DOHH2 (cell line): ENCODE results near the gene PHACTR1.

ENCODE experiments used
- H3F3A ChIP-seq: fragments of 200-600 bp; sonication (generic), shearing (Covaris generic); 2 replicates; pipeline ENCODE4 v1.6.0; 2016; ENCODE audit warnings: antibody characterized with exemption, mild to moderate bottlenecking; ENCODE audit not compliant: control insufficient read depth, insufficient read depth
- H3K27ac ChIP-seq: fragments of 200-600 bp; sonication (generic); 2 replicates; pipeline ENCODE4 v1.5.1; 2014; ENCODE audit warnings: low read depth, mild to moderate bottlenecking, low read length, moderate library complexity
- H3K27me3 ChIP-seq: fragments of 200-600 bp; sonication (generic); 2 replicates; pipeline ENCODE4 v1.6.1; 2014; ENCODE audit warnings: mild to moderate bottlenecking, low read length, mixed read lengths; ENCODE audit not compliant: control insufficient read depth
- H3K36me3 ChIP-seq: fragments of 200-600 bp; sonication (generic); 2 replicates; pipeline ENCODE4 v1.6.1; 2014; ENCODE audit warnings: mild to moderate bottlenecking, low read length, moderate library complexity, mixed read lengths; ENCODE audit not compliant: control insufficient read depth
- H3K4me1 ChIP-seq: fragments of 200-600 bp; sonication (generic); 2 replicates; pipeline ENCODE4 v1.6.1; 2014; ENCODE audit warnings: mild to moderate bottlenecking, low read length, mixed read lengths; ENCODE audit not compliant: control insufficient read depth
- H3K4me2 ChIP-seq: fragments of 200-600 bp; sonication (generic); 2 replicates; pipeline ENCODE4 v1.6.0; 2014; ENCODE audit warnings: mild to moderate bottlenecking, low read length, moderate library complexity
- H3K4me3 ChIP-seq: fragments of 200-600 bp; sonication (generic); 2 replicates; pipeline ENCODE4 v1.5.1; 2014; ENCODE audit warnings: mild to moderate bottlenecking, low read length, mixed read lengths
- H3K79me2 ChIP-seq: fragments of 200-600 bp; sonication (generic); 2 replicates; pipeline ENCODE4 v1.6.1; 2014; ENCODE audit warnings: mild to moderate bottlenecking, low read length, mixed read lengths; ENCODE audit not compliant: control insufficient read depth
- H3K9me2 ChIP-seq: fragments of 200-600 bp; sonication (generic); replicated peaks from 2 replicates; pipeline ENCODE4 v1.6.1; 2014; ENCODE audit warnings: mild to moderate bottlenecking, low read length, mixed read lengths; ENCODE audit not compliant: control insufficient read depth
- H3K9me3 ChIP-seq: fragments of 200-600 bp; sonication (generic); 2 replicates; pipeline ENCODE4 v1.6.1; 2014; ENCODE audit warnings: antibody characterized with exemption, low read length, mixed read lengths; ENCODE audit not compliant: control insufficient read depth, insufficient read depth
- H4K20me1 ChIP-seq: fragments of 200-600 bp; sonication (generic); 2 replicates; pipeline ENCODE4 v1.6.0; 2014; ENCODE audit warnings: low read depth, mild to moderate bottlenecking, antibody characterized with exemption, low read length, moderate library complexity; ENCODE audit not compliant: control insufficient read depth, insufficient read depth
- CTCF ChIP-seq: fragments of 200-600 bp; sonication (generic); IDR thresholded peaks from one replicate; pipeline ENCODE4 v1.5.1; 2014; ENCODE audit warnings: antibody characterized with exemption, mild to moderate bottlenecking, low read depth, low read length; ENCODE audit not compliant: poor library complexity, severe bottlenecking
- EZH2phosphoT487 ChIP-seq: fragments of 200-600 bp; sonication (generic); IDR thresholded peaks from 2 replicates; pipeline ENCODE4 v1.6.1; 2017; ENCODE audit warnings: borderline replicate concordance, mild to moderate bottlenecking, antibody characterized with exemption, low read length, moderate library complexity, mixed read lengths

Gene PHACTR1

DNA sequence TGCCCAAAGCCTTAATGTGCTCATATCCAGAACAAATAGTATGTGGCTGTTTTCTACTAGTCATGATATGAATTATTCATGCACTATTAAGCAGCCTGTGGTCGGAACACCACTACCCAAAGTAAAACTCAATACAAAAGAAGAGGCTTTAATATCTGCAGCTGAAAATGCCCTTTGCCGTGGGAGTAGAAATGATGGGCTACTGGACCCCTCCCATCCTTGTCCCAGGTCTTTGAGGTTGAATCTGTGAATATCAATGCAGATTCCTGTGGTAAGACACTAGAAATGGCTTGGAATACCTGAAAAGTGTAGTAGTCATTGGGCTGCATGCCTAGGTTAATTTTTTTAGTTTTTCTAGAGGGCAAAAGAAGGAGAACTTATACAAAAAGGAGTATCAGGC lies 308.0 kb downstream of the PHACTR1 start:
- peaks cover 11% of the 10 kb centered on the region; the same call in 1 of the 2 replicates for H3K27me3 ChIP-seq
- H4K20me1 ChIP-seq = no peaks in the 10 kb centered on the region
- H3K4me2 ChIP-seq = no peak overlapping the region
- no peaks in the 10 kb centered on the region for H3K79me2 ChIP-seq
- no peak overlapping the region for H3K27ac ChIP-seq
- no peaks in the 10 kb centered on the region for H3K9me3 ChIP-seq
- TF ChIP-seq EZH2phosphoT487 (no peak), CTCF (no peak)
- no peak overlapping the region for H3K4me3 ChIP-seq
- H3K36me3 ChIP-seq = no peaks in the 10 kb centered on the region
- no peaks in the 10 kb centered on the region for H3K9me2 ChIP-seq
- no peaks in the 10 kb centered on the region for H3K4me1 ChIP-seq
- no peaks in the 10 kb centered on the region for H3F3A ChIP-seq

DNA sequence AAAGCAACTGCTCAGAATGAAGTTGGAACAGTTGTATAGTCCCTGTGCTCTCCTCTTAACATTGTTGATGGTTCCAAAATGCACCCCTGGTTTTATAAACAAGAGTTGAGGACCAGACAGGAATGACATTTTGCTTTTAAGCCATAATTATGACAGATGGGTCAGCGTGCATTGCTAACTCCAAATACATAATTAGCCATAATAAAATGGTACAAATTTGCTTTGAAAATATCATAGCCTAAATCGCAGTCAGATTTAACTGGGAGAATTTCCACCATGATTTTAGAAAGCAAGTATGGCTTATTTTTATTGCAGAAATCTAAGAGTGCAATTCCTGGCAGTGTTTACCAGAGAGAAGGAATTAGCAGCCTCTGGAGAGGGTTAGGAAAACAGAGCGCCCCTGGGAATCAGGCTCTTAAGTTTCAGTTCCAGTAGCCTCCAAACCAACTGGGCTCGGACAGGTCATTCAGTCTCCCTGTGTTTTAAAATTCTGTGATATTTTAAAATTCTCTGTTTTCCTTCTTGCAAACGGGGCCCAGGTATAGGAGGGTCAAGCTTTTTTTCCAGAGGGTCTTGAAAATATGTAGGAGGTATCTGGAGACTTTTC lies 309.4 kb downstream of the PHACTR1 start:
- Histone ChIP-seq H3K4me1 (no peaks in the 10 kb centered on the region), H4K20me1 (no peaks in the 10 kb centered on the region), H3K27me3 (peaks cover 8% of the 10 kb centered on the region; the same call in 1 of the 2 replicates), H3K27ac (no peak overlapping the region), H3K4me2 (no peak overlapping the region), H3K9me3 (no peaks in the 10 kb centered on the region), H3K4me3 (no peak overlapping the region), H3K36me3 (no peaks in the 10 kb centered on the region), H3K79me2 (no peaks in the 10 kb centered on the region), H3K9me2 (no peaks in the 10 kb centered on the region), H3F3A (no peaks in the 10 kb centered on the region)
- TF ChIP-seq EZH2phosphoT487 (no peak), CTCF (no peak)

DNA sequence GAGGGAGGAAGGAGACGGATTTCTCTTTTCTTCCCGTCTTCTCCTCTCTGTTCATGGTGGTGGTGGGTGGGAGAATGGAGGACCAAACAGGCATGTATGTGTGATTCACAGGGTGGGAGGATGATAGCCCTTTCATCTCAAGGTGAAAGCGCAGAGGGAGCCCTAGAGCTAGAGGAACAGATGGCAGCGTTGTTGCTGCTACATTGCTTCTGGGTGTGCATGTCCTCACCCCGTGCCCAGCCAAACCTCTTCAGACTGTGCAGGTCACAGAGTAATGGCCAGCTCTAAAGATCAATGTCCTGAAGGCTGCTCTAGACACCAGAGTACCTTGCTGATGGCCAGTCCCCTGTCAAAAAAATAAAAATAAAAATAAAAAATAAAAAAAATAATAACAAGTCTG lies 310.0 kb downstream of the PHACTR1 start:
- Histone ChIP-seq H3K79me2 (no peaks in the 10 kb centered on the region), H3K27ac (no peak overlapping the region), H4K20me1 (no peaks in the 10 kb centered on the region), H3K4me2 (no peak overlapping the region), H3K9me3 (no peaks in the 10 kb centered on the region), H3F3A (no peaks in the 10 kb centered on the region), H3K36me3 (no peaks in the 10 kb centered on the region), H3K4me1 (no peaks in the 10 kb centered on the region), H3K4me3 (no peak overlapping the region), H3K9me2 (no peaks in the 10 kb centered on the region), H3K27me3 (peaks cover 8% of the 10 kb centered on the region; the same call in 1 of the 2 replicates)
- TF ChIP-seq EZH2phosphoT487 (no peak), CTCF (no peak)
